Endothelial cell of hepatic sinusoid (primary cell): ENCODE results near the gene UBE2S.
"Not testable (repeated sequence)": the region's sequence is repeated elsewhere in the genome, so short reads cannot be mapped to it uniquely, and the experiment has no call there.

ENCODE experiments used
- in situ Hi-C: cut with HindIII; loops from 2 replicates; pipeline ENCODE4 v1.10.0; 2017; ENCODE audit warnings: low sequenced_read_pairs

UBE2S gene

GRCh38 chr19:55440411-55441105 is 33.0 kb upstream of the UBE2S start:
- in situ Hi-C loops, result no loop called here

- in situ Hi-C loops, result no loop called here
These were observed 31.5 kb upstream of the UBE2S start for GRCh38 chr19:55439052-55439451.

GRCh38 chr19:55437410-55437809 is 29.8 kb upstream of the UBE2S start:
- in situ Hi-C loops, result no loop called here

GRCh38 chr19:55436847-55437246 is 29.3 kb upstream of the UBE2S start:
- in situ Hi-C loops, result no loop called here

- in situ Hi-C loops, result no loop called here
These were observed 27.4 kb upstream of the UBE2S start for GRCh38 chr19:55435020-55435419.

GRCh38 chr19:55434356-55434919 is 26.9 kb upstream of the UBE2S start:
- in situ Hi-C loops, result no loop called here

GRCh38 chr19:55433292-55433691 is 25.7 kb upstream of the UBE2S start:
- in situ Hi-C loops, result no loop called here

- in situ Hi-C loops, result no loop called here
These were observed 24.8 kb upstream of the UBE2S start for GRCh38 chr19:55432241-55432959.

- in situ Hi-C loops, result no loop called here
These were observed 23.6 kb upstream of the UBE2S start for GRCh38 chr19:55431183-55431582.

GRCh38 chr19:55426042-55426441 is 18.5 kb upstream of the UBE2S start:
- in situ Hi-C loops, result no loop called here

- in situ Hi-C loops, result no loop called here
These were observed 16.9 kb upstream of the UBE2S start for GRCh38 chr19:55424518-55424917.

GRCh38 chr19:55423225-55424005 is 15.8 kb upstream of the UBE2S start:
- in situ Hi-C loops, result no loop called here

GRCh38 chr19:55421281-55421680 is 13.7 kb upstream of the UBE2S start:
- in situ Hi-C loops, result not testable (repeated sequence)

- in situ Hi-C loops, result loop anchor here (10.0 kb wide), 1 partner anchor 125 kb away; no protein-coding TSS in a partner anchor
These were observed 12.1 kb upstream of the UBE2S start for GRCh38 chr19:55419624-55420236.

- in situ Hi-C loops, result loop anchor here (10.0 kb wide), 1 partner anchor 124 kb away; no protein-coding TSS in a partner anchor
These were observed 11.5 kb upstream of the UBE2S start for GRCh38 chr19:55419103-55419502.

GRCh38 chr19:55418185-55418584 is 10.6 kb upstream of the UBE2S start:
- in situ Hi-C loops, result loop anchor here (10.0 kb wide), 1 partner anchor 123 kb away; no protein-coding TSS in a partner anchor

- in situ Hi-C loops, result loop anchor here (5.0 to 10.0 kb wide), 3 partner anchors 102 to 238 kb away; no protein-coding TSS in a partner anchor
These were observed 2.6 kb upstream of the UBE2S start for GRCh38 chr19:55410168-55410567.

GRCh38 chr19:55409179-55409578 is 1.6 kb upstream of the UBE2S start:
- in situ Hi-C loops, result not testable (repeated sequence)

GRCh38 chr19:55408533-55408872 is 915 bp upstream of the UBE2S start:
- in situ Hi-C loops, result no loop called here

GRCh38 chr19:55407800-55408532 is 378 bp upstream of the UBE2S start:
- in situ Hi-C loops, result no loop called here
